ENCODE data around the gene GARIN5A.

DNA sequence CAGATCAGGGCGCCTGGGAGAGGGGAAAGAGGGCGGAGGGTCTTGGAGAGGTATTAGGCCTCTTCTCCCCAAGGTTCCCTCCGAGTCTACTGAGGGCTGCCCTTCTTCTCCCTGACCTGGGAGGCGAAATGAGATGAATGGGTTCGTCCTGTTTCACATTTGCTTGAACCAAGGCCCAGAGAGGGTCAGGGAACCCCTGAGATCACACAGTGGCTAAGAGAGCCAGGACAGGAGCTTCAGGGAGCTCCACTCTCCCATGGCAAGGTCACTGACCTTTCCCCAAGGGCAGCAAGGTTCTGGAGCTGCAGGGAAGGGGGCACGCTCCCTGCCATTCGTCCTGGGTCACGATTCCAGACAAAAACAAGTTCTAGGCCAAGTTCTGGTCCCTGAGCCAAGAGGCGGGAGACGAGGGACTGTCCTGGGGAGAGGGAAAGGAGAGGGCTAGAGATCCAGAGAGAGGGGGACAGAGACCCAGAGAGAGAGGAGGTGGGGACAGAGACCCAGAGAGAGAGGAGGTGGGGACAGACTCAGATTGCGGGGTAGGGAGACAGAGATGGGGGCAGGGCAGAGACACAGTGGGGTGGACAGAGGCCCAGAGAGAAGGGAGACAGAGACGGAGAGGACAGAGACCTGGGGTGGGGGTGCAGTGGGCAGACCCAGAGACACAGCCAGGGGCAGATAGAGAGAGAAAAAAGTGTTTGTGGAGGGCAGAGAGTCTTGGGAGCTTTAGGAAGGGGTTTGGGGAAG is 36.5 kb upstream of the GARIN5A start:
- TF ChIP-seq TEAD4 (IDR thresholded peaks at IDR 0.05; ENCODE audit: low read depth, low read length): no peak
- no peak for TF ChIP-seq POLR2AphosphoS5 (IDR thresholded peaks at IDR 0.05; ENCODE audit: low read depth, low read length)
- no peak for TF ChIP-seq BCL11A (IDR thresholded peaks at IDR 0.05; ENCODE audit: low read depth in 2 of 2, low read length in 2 of 2)
- TF ChIP-seq, protein P1, sequence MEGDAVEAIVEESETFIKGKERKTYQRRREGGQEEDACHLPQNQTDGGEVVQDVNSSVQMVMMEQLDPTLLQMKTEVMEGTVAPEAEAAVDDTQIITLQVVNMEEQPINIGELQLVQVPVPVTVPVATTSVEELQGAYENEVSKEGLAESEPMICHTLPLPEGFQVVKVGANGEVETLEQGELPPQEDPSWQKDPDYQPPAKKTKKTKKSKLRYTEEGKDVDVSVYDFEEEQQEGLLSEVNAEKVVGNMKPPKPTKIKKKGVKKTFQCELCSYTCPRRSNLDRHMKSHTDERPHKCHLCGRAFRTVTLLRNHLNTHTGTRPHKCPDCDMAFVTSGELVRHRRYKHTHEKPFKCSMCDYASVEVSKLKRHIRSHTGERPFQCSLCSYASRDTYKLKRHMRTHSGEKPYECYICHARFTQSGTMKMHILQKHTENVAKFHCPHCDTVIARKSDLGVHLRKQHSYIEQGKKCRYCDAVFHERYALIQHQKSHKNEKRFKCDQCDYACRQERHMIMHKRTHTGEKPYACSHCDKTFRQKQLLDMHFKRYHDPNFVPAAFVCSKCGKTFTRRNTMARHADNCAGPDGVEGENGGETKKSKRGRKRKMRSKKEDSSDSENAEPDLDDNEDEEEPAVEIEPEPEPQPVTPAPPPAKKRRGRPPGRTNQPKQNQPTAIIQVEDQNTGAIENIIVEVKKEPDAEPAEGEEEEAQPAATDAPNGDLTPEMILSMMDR (IDR thresholded peaks at IDR 0.05; ENCODE audit: control extremely low read depth in 1 of 3, insufficient read depth in 1 of 3, low read depth in 1 of 3, low read length in 3 of 3): no peak
- no peak for TF ChIP-seq JUND (IDR thresholded peaks at IDR 0.05; ENCODE audit: low read length)
- TF ChIP-seq POLR2A (IDR thresholded peaks at IDR 0.05; ENCODE audit: control extremely low read depth in 1 of 2, low read depth in 2 of 2, low read length in 2 of 2): no peak
